ENCODE measurements around the gene MORC1. TPM values are rescaled to one million over a fixed set of nuclear protein-coding genes. Genes with fewer than 3 reads are reported as not detected.

Gene MORC1
- total and polyA plus RNA-seq, 2 experiments from 2014 or later: not detected

GRCh38 chr3:109028753-109029152 is 89.2 kb downstream of the MORC1 start:
- Histone ChIP-seq H3K27ac (no peak overlapping the region), H3K27me3 (no peaks in the 10 kb centered on the region), H3K9me3 (ENCODE audit: low read depth) (no peaks in the 10 kb centered on the region), H3K4me3 (no peak overlapping the region), H3K36me3 (no peaks in the 10 kb centered on the region), H3K4me1 (ENCODE audit: low read depth) (no peaks in the 10 kb centered on the region)
- DNase-seq (ENCODE audit: low read depth in 1 of 2, low spot score in 1 of 2): no peak
- no peak for TF ChIP-seq CTCF (IDR thresholded peaks at IDR 0.05; ENCODE audit: low read depth, low read length)

GRCh38 chr3:109026821-109027220 is 91.1 kb downstream of the MORC1 start:
- TF ChIP-seq CTCF (IDR thresholded peaks at IDR 0.05; ENCODE audit: low read depth, low read length): no peak
- no peaks in the 10 kb centered on the region for H3K36me3 ChIP-seq
- H3K4me1 ChIP-seq (ENCODE audit: low read depth): no peaks in the 10 kb centered on the region
- no peak overlapping the region for H3K27ac ChIP-seq
- DNase-seq (ENCODE audit: low read depth in 1 of 2, low spot score in 1 of 2): no peak
- H3K9me3 ChIP-seq (ENCODE audit: low read depth): no peaks in the 10 kb centered on the region
- H3K27me3 ChIP-seq: no peaks in the 10 kb centered on the region
- H3K4me3 ChIP-seq: no peak overlapping the region

- no peaks in the 10 kb centered on the region for H3K4me1 ChIP-seq (ENCODE audit: low read depth)
- H3K4me3 ChIP-seq: no peak overlapping the region
- no peak for TF ChIP-seq CTCF (IDR thresholded peaks at IDR 0.05; ENCODE audit: low read depth, low read length)
- no peak overlapping the region for H3K27ac ChIP-seq
- no peak for DNase-seq (ENCODE audit: low read depth in 1 of 2, low spot score in 1 of 2)
- H3K9me3 ChIP-seq (ENCODE audit: low read depth): no peaks in the 10 kb centered on the region
- no peaks in the 10 kb centered on the region for H3K27me3 ChIP-seq
- no peaks in the 10 kb centered on the region for H3K36me3 ChIP-seq
Measured at GRCh38 chr3:109025896-109026295, 92.0 kb downstream of the MORC1 start.

- H3K4me1 ChIP-seq (ENCODE audit: low read depth): no peaks in the 10 kb centered on the region
- H3K27me3 ChIP-seq: no peaks in the 10 kb centered on the region
- no peak overlapping the region for H3K4me3 ChIP-seq
- H3K36me3 ChIP-seq: no peaks in the 10 kb centered on the region
- peak; percentile 75 for TF ChIP-seq CTCF (IDR thresholded peaks at IDR 0.05; ENCODE audit: low read depth, low read length)
- H3K27ac ChIP-seq: no peak overlapping the region
- DNase-seq (ENCODE audit: low read depth in 1 of 2, low spot score in 1 of 2): peak; percentile 50 to 64
- no peaks in the 10 kb centered on the region for H3K9me3 ChIP-seq (ENCODE audit: low read depth)
Measured at GRCh38 chr3:109023656-109024254, 94.2 kb downstream of the MORC1 start.

GRCh38 chr3:109023167-109023566 is 94.8 kb downstream of the MORC1 start:
- Histone ChIP-seq H3K4me1 (ENCODE audit: low read depth) (no peaks in the 10 kb centered on the region), H3K36me3 (no peaks in the 10 kb centered on the region), H3K9me3 (ENCODE audit: low read depth) (no peaks in the 10 kb centered on the region), H3K27me3 (no peaks in the 10 kb centered on the region), H3K4me3 (no peak overlapping the region), H3K27ac (no peak overlapping the region)
- DNase-seq (ENCODE audit: low read depth in 1 of 2, low spot score in 1 of 2): no peak
- no peak for TF ChIP-seq CTCF (IDR thresholded peaks at IDR 0.05; ENCODE audit: low read depth, low read length)

All from cardiac muscle cell (in vitro differentiated cells and primary cell).